ENCODE measurements around the gene APLF.

The APLF gene, protein sequence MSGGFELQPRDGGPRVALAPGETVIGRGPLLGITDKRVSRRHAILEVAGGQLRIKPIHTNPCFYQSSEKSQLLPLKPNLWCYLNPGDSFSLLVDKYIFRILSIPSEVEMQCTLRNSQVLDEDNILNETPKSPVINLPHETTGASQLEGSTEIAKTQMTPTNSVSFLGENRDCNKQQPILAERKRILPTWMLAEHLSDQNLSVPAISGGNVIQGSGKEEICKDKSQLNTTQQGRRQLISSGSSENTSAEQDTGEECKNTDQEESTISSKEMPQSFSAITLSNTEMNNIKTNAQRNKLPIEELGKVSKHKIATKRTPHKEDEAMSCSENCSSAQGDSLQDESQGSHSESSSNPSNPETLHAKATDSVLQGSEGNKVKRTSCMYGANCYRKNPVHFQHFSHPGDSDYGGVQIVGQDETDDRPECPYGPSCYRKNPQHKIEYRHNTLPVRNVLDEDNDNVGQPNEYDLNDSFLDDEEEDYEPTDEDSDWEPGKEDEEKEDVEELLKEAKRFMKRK

DNA sequence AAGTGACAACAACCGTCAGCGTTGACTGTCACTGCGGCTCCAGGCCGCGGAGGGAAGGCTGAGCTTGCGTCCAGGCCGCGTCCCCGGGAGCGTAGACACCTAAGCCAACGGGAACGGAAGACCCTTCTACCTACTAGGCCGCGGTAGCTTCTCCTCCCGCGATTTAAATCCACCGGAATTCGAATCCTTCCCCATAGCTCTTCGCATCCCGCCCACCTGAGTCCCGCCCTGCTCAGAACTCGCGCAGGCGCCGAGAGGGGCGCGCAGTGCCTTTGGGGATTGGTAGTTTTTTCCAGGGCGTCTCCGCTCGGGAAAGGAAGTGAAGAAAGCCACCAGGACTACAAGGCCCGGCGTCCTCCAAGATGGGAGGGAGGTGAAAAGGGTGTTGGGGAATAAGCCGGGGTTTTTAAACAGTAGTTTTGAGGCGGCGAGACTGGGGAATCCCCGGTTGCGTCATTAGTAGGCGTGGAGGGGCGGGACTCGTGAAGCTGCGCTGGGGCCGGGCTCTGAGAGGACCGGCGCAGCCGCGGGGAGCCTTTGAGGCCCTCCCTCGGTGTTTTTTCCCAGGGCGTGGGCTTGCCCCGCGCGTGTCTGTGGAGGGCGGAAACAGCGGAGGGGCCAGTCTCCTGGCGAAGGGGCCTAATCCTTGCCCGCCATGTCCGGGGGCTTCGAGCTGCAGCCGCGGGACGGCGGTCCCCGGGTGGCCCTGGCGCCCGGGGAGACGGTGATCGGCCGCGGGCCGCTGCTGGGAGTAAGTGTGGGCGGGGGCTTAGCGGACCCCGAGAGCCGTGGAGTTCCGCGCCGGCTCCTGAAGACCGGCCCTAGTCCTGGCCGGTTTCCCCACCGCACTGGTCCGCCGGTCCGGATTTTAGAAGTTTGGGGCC, at the start of gene APLF, which contains the start of gene FBXO48:
TSS of gene APLF (plus strand) at position 509 of the 884 bp plus-strand sequence. CDS start at position 656, 147 bp downstream.
TSS of gene FBXO48 (minus strand) at position 218 of the 884 bp plus-strand sequence. CDS start 2,149 bp downstream, outside the sequence.
- DNase-seq: peak; percentile 98

DNA sequence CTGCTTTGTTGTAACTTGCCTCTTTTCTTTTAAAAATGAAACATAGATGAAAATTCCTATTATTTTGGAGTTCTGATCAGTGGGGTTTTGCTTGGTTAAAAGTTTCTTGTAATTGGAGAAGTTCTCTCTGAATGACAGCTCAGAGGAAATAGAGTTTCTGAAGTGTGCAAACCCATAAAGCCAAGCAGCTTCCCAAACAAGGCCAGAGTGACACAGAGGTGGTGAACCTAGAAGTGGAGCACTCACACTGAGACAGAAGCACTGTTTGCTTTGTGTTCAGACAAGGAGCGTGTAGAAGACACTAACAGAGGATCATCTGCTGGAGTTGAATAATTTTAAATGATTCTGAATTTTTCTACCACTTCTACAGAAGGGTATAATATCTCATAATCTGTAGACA, 49.5 kb upstream of the APLF start:
- no peak for DNase-seq

DNA sequence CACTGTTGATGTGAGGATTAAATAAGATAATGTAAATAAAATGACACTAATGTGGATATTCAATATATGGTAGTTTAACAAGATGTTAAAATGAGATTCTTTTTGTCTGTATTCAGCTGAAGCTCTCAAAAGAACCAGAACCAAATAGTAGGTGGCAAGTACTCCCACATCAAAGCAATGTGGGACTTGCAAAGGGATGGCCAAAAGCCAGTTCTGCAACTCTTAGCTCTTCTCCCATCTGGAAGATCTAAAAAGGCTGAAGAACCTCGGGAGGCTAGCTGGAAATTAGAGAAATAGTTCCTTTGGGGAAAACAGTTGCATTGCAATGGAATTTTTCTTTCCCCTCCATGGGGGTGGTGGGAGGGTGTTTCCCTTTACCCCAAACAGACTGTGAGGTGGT, 49.0 kb upstream of the APLF start:
- DNase-seq: no peak

DNA sequence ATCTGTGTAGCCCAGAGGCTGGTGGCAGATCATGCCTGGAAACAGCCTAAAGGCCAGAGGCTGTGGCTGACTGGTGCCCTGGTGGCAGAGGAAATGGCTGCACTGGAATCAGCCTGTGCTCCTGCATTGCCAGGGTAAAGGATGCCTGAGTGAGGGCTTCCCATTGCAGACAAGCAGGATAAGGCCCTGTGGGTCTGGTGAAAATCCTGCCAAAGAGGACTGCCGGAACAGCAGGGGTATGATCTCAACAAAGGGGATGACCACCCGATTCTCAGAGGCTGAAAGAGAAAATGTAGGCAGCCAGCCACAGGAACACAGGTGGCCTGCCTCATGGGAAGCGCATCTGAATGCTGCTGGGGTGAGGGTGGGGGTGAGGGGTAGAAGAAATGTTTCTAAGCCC, 48.5 kb upstream of the APLF start:
- no peak for DNase-seq

DNA sequence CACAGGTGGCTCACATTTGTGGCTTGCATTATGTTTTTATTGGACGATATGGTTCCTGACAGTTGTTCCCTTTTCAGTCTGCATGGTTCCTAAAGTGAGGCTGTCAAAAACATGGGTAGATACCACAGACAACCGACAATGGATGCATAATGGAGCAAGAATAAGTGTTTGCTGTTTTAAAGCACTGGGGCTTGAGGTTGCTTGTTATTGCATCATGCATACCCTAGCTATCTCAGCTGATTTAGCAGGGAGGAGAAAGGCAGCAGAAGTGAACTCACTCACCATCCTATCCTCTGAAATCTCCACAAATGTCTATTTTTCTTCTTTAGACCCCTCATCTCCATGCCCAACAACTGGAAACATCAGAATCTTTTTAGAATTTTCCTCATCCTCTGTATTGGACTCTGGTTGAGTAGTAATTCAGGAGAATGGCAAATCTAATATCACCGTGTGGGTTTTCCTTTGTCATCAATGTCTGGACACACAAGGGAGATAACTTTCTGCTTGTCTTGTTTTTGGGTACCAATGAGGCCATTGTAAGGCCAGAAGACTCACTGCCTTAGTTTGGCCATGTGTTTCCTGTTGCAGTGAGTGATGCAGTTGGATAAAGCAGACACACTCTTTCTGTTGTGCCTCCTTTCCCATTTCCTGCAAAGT, 47.0 kb upstream of the APLF start:
- no peak for DNase-seq

DNA sequence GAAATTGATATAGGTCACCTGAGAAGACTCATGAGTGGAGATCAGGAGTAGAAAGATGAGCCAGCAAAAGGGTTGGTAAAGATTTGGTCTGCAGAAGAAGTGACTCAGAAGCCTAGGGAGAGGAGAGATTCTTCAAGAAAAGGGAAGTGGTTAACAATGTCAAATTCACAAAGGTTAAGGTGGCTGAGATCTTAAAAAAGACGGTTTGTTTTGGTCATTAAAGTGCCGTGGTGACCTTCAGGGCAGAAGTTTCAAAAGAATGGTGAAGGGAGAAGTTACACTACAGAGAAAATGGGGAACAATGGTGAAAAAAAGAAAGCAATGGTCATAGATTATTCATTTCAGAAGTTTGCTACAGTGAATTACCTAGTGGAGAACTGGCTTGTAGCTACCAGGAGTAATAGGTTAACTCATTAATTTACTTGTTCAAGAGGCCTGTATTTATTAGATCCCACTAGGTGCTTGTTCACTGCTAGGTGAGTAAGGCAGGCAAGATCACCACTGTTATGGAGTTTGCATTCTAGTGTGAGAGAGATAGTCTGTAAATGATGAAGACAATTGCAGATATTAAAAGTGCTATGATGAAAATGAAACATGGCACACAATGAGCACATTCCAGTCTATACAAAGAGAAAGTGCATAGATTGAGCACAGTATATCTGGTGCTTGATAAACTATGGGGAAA, 43.3 kb upstream of the APLF start:
- DNase-seq: no peak

DNA sequence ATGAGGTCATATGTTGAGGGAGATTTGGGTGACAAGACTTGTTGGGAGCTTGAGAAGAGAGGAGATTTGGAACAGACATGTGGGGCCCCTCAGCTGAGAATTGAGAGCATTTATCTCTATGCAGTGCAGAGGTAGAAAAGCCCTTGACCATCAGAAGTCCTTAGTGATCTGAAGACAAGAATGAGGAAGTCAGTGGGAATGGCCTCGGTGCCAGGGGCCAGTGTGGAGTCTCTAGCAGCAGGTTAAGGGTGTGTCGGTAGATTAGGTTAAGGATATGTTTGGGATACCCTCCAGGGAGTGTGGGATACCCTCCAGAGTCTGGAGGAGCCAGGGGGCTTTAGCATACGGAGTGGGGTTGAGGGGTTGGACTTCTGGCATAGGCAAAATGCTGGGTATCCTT, 41.9 kb upstream of the APLF start:
- no peak for DNase-seq

DNA sequence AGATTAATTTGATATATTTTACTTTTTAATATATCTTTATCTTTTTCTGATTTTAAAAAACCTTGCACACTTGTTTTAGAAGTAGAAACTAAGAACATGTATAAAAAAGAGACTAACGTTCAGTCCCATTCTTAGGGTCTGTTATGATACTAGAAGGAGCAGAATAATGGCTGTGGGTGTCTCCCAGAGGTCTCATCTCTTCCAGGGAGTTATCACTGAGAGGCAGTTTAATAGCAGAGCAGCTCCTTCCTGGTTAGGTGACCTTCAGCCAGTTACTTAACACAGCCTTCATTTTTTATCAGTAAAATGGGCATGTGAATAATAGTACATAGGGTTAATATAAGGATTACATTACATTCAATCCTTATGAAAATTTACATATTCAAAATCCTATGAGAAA, 40.9 kb upstream of the APLF start:
- DNase-seq: no peak

DNA sequence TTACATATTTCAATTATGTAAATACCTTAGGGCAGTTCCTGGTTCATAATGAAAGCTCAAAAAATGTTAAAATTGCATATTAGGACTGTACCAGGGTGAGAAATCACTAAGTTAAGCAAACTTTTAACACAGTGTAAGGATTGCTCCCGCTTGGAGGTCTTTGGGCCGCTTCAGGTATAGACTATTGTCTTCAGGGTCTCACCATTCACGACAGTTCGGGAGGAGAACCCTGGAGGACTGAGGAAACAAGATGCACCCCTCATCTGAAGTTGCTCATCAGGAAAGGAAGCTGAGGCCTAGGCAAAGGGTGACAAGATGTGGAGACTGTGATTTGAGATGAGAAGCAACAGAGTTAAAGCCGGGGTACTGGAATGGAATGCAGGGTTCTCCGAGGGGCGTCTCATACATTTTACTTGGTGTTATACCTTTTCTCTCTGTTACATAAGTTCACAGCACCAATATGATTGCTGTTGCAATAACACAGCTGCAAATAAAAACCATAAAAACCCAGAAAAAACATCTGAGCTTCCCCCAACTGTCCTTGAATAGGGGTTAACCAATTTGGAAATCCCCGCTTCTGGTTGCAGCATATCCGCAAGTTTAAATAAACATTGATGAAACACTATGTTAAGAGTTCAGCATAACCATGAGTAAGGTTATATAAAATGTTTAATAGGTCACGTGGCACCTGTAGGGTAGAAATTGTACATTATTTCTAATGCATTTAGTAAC, 40.4 kb upstream of the APLF start:
- no peak for DNase-seq

DNA sequence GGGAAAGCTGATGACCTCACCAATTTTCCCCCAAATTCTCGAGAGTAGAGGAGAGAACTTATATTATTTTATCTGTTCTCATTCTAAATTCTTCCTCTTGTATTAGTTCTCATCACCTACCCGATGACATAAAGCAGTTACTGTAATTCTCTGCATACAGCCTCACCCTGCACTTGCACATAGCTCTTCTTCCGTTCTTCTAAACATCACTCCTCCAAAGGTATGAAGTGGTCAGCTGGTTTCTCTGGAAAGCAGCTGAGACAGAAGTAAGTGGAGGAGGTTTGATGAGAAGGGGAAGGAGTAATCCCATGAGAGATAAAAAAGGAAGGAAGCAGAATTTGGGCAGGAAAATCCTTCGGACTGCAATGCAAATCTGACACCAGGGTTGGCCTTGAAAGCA, 39.3 kb upstream of the APLF start:
- no peak for DNase-seq

DNA sequence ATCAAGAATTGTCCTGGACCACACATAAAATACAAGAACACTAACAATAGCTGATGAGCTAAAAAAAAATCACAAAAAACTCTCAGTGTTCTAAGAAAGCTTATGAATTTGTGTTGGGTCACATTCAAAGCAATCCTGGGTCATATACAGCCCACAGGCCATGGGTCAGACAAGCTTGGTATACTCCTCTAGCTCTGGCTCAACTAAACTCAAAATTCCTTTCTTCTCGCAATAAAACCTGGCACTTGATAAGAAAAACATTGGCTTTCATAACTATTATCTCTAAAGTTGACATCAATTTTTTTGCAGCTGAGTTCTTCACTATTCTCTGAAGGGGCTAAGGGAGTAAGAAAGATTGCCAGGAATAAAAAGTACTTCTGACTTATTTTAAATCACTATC, 38.6 kb upstream of the APLF start:
- no peak for DNase-seq

DNA sequence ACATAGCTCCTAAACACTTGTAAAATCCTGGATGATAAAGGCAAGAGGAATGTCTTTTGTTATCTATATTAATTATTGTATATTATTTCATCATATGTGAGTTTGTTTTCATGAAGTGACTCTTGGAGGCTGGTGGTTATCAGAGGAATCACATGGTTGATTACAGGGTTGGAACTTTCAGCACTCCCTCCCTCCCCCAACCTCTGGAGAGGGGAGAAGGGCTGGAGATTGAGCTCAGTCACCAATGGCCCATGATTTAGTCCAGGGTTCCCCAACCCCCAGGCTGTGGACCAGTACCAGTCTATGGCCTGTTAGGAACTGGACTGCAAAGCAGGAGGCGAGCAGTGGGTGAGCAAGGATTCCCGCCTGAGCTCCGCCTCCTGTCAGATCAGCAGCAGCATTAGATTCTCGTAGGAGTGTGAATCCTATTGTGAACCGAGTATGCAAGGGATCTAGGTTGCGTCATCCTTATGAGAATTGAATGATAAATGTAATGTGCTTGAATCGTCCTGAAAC, 38.0 kb upstream of the APLF start:
- no peak for DNase-seq

DNA sequence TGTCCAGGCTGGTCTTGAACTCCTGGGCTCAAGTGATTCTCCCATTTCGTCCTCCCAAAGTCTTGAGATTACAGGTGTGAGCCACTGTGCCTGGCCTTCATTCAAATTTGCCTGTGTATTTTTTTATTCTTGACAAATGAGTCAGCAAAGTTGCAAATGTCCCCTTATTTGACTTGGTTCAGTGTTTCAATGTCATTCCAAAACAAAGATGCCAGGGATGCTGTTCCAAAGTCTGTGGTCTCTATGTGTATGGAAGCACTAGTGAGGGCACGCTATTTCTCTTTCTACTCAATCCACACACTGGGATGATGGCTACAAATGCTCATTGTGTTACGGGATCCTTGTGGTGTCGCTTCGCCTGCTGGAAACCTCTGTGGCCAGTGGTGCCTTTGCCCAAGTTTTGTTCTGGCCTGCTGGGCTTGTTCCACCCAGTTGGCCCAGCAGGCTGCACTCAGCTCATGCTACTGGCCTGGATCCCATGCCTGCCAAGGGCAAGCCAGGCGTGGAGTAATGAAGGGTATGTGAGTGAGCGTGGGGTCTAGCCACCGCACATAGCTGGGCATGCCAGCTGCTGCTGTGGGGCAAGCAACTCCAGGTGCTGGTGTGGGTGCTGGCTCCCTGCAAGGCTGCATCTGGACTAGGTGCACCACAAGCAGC, 35.9 kb upstream of the APLF start:
- no peak for DNase-seq

DNA sequence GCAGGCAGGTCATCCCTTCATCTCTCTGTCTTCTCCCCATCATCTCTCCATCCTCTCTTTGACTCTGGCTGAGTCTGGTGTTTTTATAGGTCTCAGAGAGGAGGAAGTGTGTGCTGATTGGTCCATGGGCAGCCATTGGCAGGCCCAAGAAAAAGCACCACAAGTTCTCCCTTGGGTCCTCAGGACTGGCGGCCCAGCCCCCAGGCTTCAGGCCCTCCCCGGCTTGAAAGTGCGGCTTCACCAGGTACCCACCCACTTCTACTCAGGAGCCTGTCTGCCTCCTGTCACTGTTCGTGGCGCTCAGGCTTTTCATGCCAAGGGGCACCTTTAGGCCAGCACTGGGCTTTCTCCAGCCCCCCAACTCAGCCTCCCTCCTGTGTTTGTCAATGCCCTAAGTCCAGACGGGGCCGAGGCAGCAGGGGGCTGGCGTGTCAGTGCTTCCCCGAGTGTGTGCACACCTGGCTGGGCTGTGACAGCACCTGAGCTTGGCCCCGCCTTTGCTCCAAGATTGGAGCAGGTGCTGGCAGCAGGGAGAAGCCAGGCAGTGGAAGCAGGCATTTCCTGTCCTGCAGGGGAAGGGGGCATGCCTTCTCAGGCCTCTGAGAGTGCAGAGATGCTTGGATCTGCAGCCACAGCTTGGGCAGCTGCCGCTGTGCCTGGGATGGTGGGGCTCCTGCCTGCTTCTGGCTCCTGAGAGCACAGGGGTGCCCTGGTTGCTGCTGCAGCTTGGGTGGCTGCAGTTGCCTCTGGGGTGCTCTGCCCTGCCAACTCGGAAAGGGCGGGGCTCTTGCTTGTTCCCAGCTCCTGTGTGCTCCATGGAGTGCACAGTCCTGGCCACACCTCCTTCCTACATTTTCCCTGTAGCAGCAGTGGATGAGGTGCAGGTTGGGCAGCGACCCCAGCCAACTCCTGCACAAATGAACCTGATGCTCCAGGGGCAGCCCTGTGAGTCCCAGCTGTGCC, 34.4 kb upstream of the APLF start:
- no peak for DNase-seq

DNA sequence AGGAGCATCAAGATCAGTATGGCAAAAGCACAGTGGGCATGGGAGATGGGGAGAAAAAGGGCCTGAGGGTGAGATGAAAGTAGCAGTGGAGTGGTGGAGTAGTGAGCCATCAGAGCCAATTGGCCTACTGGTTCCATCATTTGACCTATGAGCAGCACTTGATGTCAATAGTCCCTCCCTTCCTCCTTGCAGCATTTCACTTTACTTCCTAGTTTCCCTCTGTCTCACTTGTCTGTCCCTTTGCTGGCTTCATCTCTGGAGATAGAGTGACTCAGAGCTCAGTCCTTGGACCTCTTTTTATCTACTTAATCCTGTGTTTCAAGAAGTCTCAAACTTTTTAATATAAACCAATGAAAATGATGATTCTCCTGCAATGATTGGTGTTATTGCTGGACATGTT, 32.4 kb upstream of the APLF start:
- no peak for DNase-seq

DNA sequence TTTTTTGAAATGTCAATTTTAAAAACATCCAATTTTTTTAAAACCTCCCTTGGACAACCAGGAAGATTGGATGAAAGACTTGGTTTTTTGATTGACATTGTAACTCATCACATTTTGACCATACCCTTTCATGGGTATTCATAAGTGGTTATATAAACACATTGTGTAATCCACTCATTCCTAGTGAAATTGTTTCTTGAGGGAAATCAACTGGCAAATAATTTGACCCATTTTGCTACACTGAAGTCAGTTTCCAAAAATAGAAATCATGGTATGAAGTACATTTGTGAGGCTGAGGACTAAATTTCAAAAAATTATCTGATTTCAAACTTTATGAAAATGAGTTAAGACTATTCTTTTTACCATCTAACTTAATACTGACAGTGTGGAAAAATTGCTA, 31.8 kb upstream of the APLF start:
- no peak for DNase-seq

DNA sequence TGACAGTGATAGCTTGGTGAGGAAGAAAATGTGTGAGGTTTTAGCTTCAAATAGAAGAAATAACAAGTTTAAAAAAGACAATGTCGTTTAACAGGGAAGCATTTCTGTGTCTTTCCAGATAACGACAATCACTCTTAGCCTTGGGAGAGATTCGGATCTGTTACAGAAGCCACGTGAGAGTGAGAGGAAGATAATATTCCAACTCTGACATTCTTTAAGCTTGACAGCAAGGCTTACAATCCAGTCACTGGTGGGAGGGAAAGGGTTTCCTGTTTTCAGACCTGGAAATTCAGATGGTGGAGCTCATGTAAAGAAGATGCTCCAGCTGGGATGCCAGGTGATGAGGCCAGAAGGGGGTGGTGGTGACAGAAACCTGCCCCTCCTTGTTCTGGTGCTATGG, 31.1 kb upstream of the APLF start:
- no peak for DNase-seq

DNA sequence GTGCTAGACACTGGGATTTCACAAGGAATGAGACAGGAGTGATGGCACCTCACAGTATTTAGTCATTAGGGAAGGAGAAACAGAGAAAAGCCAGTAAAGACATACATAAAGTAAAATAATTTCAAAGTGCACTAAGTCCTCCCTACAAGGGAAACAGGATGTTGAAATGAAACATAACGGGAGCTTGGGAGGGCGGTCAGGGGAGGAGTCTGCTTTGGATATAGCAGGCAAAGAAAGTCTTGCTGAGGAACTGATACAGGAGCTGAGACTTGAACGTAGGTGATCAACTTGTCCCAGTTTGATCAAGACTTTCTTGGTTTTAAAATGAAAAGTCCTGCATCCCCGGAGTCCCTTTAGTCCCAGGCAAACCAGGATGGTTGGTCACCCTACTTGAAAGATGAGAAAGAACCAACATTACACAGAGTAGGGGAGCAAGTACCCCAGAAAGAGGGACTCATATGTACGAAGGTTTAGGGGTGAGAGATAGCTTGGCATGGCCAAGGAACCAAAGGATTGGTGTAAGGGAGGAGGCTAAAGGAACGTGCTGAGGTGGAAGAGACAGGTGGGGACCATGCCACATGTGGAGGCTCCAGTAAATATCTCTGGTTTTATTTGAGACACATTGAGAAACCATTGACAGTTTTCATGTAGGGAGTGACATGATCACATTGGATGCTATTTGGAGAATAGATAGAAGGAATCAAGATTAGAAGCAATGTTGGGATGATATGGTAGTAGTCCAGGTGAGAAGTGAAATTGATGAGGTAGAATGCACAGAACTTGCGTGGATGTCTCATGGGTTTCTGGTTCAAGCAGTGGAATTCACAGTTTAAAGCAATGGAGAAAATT, 28.7 kb upstream of the APLF start:
- no peak for DNase-seq
